Endothelial cell (in vitro differentiated cells): Measurements from ENCODE around the gene EVL. TPM values are rescaled to one million over a fixed set of nuclear protein-coding genes. Genes with fewer than 3 reads are reported as not detected.

Experiments
- DNase-seq: peaks from one replicate; pipeline ENCODE4 v3.0.0; 2021; ENCODE audit warnings: low spot score
- H3K27ac Mint-ChIP-seq: one replicate; pipeline ENCODE4 v1.8.0; 2021; ENCODE audit warnings: mixed read lengths, inconsistent platforms; ENCODE audit not compliant: unreplicated experiment
- H3K27me3 Mint-ChIP-seq: one replicate; pipeline ENCODE4 v1.8.0; 2021; ENCODE audit warnings: mild to moderate bottlenecking, moderate library complexity, mixed read lengths, inconsistent platforms; ENCODE audit not compliant: unreplicated experiment
- H3K36me3 Mint-ChIP-seq: one replicate; pipeline ENCODE4 v1.8.0; 2021; ENCODE audit warnings: mild to moderate bottlenecking, low read depth, mixed read lengths, inconsistent platforms; ENCODE audit not compliant: unreplicated experiment
- H3K4me1 Mint-ChIP-seq: one replicate; pipeline ENCODE4 v1.8.0; 2021; ENCODE audit warnings: mild to moderate bottlenecking, mixed read lengths, inconsistent platforms; ENCODE audit not compliant: unreplicated experiment
- H3K4me3 Mint-ChIP-seq: one replicate; pipeline ENCODE4 v1.8.0; 2021; ENCODE audit warnings: mild to moderate bottlenecking, mixed read lengths, inconsistent platforms; ENCODE audit not compliant: unreplicated experiment
- H3K9me3 Mint-ChIP-seq: one replicate; pipeline ENCODE4 v1.8.0; 2021; ENCODE audit warnings: mixed read lengths, inconsistent platforms; ENCODE audit not compliant: unreplicated experiment
- CTCF ChIP-seq: fragments of 200-600 bp; sonication (generic); IDR thresholded peaks from one replicate; pipeline ENCODE4 v1.5.0; 2021; ENCODE audit warnings: antibody characterized with exemption; ENCODE audit not compliant: unreplicated experiment
- total RNA-seq: library from RNA; stranded (reverse); fragmentation: NEBNext Ultra II Directional; extraction: Animal tissue kit (Norgen Biotek cat#: 25700); gene quantifications from one replicate; pipeline ENCODE4 v1.2.1, GENCODE V29; 2021; ENCODE audit not compliant: unreplicated experiment

Gene EVL
- total RNA-seq, 1 donor from 2014 or later = 142 TPM

GRCh38 chr14:100080206-100080605 lies 15.0 kb downstream of the EVL start:
- TF ChIP-seq CTCF = no peak
- no peaks in the 10 kb centered on the region for H3K36me3 Mint-ChIP-seq
- peaks cover 42% of the 10 kb centered on the region for H3K4me1 Mint-ChIP-seq
- no peak overlapping the region for H3K27ac Mint-ChIP-seq
- H3K27me3 Mint-ChIP-seq = peaks cover 10% of the 10 kb centered on the region
- no peaks in the 10 kb centered on the region for H3K9me3 Mint-ChIP-seq
- no peak for DNase-seq
- no peak overlapping the region for H3K4me3 Mint-ChIP-seq

- Mint-ChIP-seq H3K9me3 (no peaks in the 10 kb centered on the region), H3K36me3 (peaks cover 8% of the 10 kb centered on the region), H3K27ac (no peak overlapping the region), H3K27me3 (peaks cover 6% of the 10 kb centered on the region), H3K4me3 (no peak overlapping the region), H3K4me1 (peaks cover 30% of the 10 kb centered on the region)
- no peak for DNase-seq
- no peak for TF ChIP-seq CTCF
These were observed 16.9 kb downstream of the EVL start for GRCh38 chr14:100081997-100082625.

- peaks cover 4% of the 10 kb centered on the region for H3K27me3 Mint-ChIP-seq
- DNase-seq = no peak
- no peak overlapping the region for H3K27ac Mint-ChIP-seq
- TF ChIP-seq CTCF = no peak
- H3K4me3 Mint-ChIP-seq = no peak overlapping the region
- peaks cover 27% of the 10 kb centered on the region for H3K4me1 Mint-ChIP-seq
- H3K9me3 Mint-ChIP-seq = no peaks in the 10 kb centered on the region
- H3K36me3 Mint-ChIP-seq = peaks cover 10% of the 10 kb centered on the region
These were observed 17.5 kb downstream of the EVL start for GRCh38 chr14:100082723-100083122.

GRCh38 chr14:100083706-100084105 lies 18.5 kb downstream of the EVL start:
- Mint-ChIP-seq H3K36me3 (peaks cover 13% of the 10 kb centered on the region), H3K4me3 (no peak overlapping the region), H3K4me1 (peaks cover 20% of the 10 kb centered on the region), H3K27me3 (peaks cover 4% of the 10 kb centered on the region), H3K9me3 (no peaks in the 10 kb centered on the region), H3K27ac (no peak overlapping the region)
- no peak for DNase-seq
- TF ChIP-seq CTCF = no peak

GRCh38 chr14:100084591-100084990 lies 19.4 kb downstream of the EVL start:
- Mint-ChIP-seq H3K4me3 (no peak overlapping the region), H3K27ac (no peak overlapping the region), H3K9me3 (no peaks in the 10 kb centered on the region), H3K27me3 (peaks cover 4% of the 10 kb centered on the region), H3K4me1 (peaks cover 11% of the 10 kb centered on the region), H3K36me3 (peaks cover 13% of the 10 kb centered on the region)
- TF ChIP-seq CTCF = no peak
- DNase-seq = no peak
